K562 (cell line): ENCODE results near the gene APC. TPM values are rescaled to one million over a fixed set of nuclear protein-coding genes. Genes with fewer than 3 reads are reported as not detected.

Experiments
- FOSL1 ChIP-seq: fragments of 200-800 bp; sonication (Bioruptor generic); conservative IDR thresholded peaks from 2 replicates; pipeline ENCODE4 v1.6.1; 2016; ENCODE audit warnings: missing genetic modification characterization, missing compliant biosample characterization
- FOXA1 ChIP-seq: fragments of 450-650 bp; IDR thresholded peaks from 2 replicates; pipeline ENCODE4 v1.6.1; 2016; ENCODE audit warnings: mild to moderate bottlenecking, borderline replicate concordance
- HDGF ChIP-seq: fragments of 450-650 bp; IDR thresholded peaks from 2 replicates; pipeline ENCODE4 v1.6.1; 2016
- HMGN3 ChIP-seq: IDR thresholded peaks from 2 replicates; pipeline ENCODE4 v1.6.1; 2011; ENCODE audit warnings: borderline replicate concordance, low read depth, mild to moderate bottlenecking, mixed read lengths, low read length; ENCODE audit not compliant: insufficient read length; ENCODE audit errors: extremely low read depth
- KDM1A ChIP-seq, 2 experiments: fragments of 450-650 bp; IDR thresholded peaks; 2 replicates each; pipeline ENCODE4 v1.6.1; 2016; ENCODE audit warnings: mild to moderate bottlenecking in 2 of 2
- SP1 ChIP-seq: sonication (generic); formaldehyde crosslinking; IDR thresholded peaks from 2 replicates; pipeline ENCODE4 v1.8.1; 2022; ENCODE audit warnings: mild to moderate bottlenecking, missing genetic modification reagents
- polyA plus RNA-seq, 8 experiments: library from polyadenylated mRNA; depleted of rRNA in 4 of 8; stranded (reverse) in 5 of 8; unstranded in 3 of 8; fragments of >200 nt; fragmentation: Nextera tagmentation in 2 of 8; fragmentation: Illumina TruSeq in 1 of 8; extraction: Ambion mirVana in 2 of 8; extraction: Trizol in 1 of 8; gene quantifications; 2 replicates each; pipeline versions ENCODE4 v1.2.1 to v1.2.3, GENCODE V29; 2011 to 2014; ENCODE audit warnings: inconsistent platforms in 1 of 8, missing spikeins in 1 of 8
- total RNA-seq, 7 experiments: library from RNA; depleted of rRNA in 6 of 7; stranded (reverse); fragments of >200 nt in 6 of 7; fragmentation: Illumina TruSeq in 2 of 7; extraction: Trizol in 2 of 7; gene quantifications; 2 replicates each; pipeline versions ENCODE4 v1.2.1 to v1.2.3, GENCODE V29; 2011 to 2021; ENCODE audit warnings: low replicate concordance in 1 of 7
- TF ChIP-seq, protein P1 (sequence below): sonication (generic); IDR thresholded peaks from 2 replicates; pipeline ENCODE4 v1.6.1; 2016
- TF ChIP-seq, protein P2 (sequence below): fragments of 200-800 bp; sonication (Bioruptor generic); IDR thresholded peaks from 2 replicates; pipeline ENCODE4 v1.6.1; 2017; ENCODE audit warnings: missing genetic modification characterization, missing compliant biosample characterization
- TF ChIP-seq, protein P3 (sequence below): sonication (generic); formaldehyde crosslinking; IDR thresholded peaks from 2 replicates; pipeline ENCODE4 v1.8.1; 2023; ENCODE audit warnings: mild to moderate bottlenecking, missing genetic modification reagents
- TF ChIP-seq, protein P4 (sequence below): sonication (generic); formaldehyde crosslinking; IDR thresholded peaks from 2 replicates; pipeline ENCODE4 v1.8.0; 2022; ENCODE audit warnings: mild to moderate bottlenecking, missing genetic modification reagents
- TF ChIP-seq, protein P5 (sequence below), 3 experiments: fragments of 200-800 bp in 1 of 3; sonication (Bioruptor generic) in 1 of 3; sonication (generic) in 1 of 3; formaldehyde crosslinking in 1 of 3; IDR thresholded peaks; 2 replicates each; pipeline versions ENCODE4 v1.6.1 to v1.8.0; 2016 to 2022; ENCODE audit warnings: mild to moderate bottlenecking in 2 of 3, missing compliant biosample characterization in 2 of 3, missing genetic modification characterization in 2 of 3, missing genetic modification reagents in 1 of 3
- TF ChIP-seq, protein P6 (sequence below), 2 experiments: fragments of 150-350 bp in 1 of 2; IDR thresholded peaks; 2 replicates each; pipeline ENCODE4 v1.6.1; 2012 to 2016; ENCODE audit warnings: low read depth in 2 of 2, low read length in 2 of 2, mild to moderate bottlenecking in 1 of 2, moderate library complexity in 1 of 2
- TF ChIP-seq, protein P7 (sequence below): fragments of 450-650 bp; IDR thresholded peaks from 2 replicates; pipeline ENCODE4 v1.6.1; 2016; ENCODE audit warnings: borderline replicate concordance

Gene APC
- total and polyA plus RNA-seq, 9 of the 15 experiments (the other 6 are each of a cell fraction or from before 2014, with no cell fraction given) = 5.7 to 29.5 (median 15.4) TPM

DNA sequence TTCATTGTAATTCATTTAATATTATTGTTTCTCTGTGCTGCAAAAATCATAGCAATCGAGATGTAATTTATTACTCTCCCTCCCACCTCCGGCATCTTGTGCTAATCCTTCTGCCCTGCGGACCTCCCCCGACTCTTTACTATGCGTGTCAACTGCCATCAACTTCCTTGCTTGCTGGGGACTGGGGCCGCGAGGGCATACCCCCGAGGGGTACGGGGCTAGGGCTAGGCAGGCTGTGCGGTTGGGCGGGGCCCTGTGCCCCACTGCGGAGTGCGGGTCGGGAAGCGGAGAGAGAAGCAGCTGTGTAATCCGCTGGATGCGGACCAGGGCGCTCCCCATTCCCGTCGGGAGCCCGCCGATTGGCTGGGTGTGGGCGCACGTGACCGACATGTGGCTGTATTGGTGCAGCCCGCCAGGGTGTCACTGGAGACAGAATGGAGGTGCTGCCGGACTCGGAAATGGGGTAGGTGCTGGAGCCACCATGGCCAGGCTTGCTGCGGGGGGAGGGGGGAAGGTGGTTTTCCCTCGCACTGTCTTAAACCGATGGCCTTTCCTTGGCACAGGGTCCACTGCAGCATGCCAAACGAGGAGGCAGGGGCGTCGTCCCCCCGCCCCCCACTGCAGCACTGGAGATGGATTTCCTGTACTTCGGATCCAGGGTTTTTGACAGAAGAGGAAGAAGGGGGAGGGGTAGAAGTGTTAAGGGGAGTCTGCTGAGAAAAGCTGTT, at the start of gene APC (continued):
- TF ChIP-seq, protein P1, sequence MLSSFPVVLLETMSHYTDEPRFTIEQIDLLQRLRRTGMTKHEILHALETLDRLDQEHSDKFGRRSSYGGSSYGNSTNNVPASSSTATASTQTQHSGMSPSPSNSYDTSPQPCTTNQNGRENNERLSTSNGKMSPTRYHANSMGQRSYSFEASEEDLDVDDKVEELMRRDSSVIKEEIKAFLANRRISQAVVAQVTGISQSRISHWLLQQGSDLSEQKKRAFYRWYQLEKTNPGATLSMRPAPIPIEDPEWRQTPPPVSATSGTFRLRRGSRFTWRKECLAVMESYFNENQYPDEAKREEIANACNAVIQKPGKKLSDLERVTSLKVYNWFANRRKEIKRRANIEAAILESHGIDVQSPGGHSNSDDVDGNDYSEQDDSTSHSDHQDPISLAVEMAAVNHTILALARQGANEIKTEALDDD = no peak
- TF ChIP-seq FOXA1 (no peak), FOSL1 (tag) (no peak), SP1 (0 out of 2 replicates have a peak, but pooled peaks have one; percentile 62), HDGF (no peak), KDM1A (IDR thresholded peaks at IDR 0.05) (peak; percentile 52 to 71; a peak in 3 of 4 replicates), HMGN3 (peak; percentile 65)
- TF ChIP-seq, protein P2, sequence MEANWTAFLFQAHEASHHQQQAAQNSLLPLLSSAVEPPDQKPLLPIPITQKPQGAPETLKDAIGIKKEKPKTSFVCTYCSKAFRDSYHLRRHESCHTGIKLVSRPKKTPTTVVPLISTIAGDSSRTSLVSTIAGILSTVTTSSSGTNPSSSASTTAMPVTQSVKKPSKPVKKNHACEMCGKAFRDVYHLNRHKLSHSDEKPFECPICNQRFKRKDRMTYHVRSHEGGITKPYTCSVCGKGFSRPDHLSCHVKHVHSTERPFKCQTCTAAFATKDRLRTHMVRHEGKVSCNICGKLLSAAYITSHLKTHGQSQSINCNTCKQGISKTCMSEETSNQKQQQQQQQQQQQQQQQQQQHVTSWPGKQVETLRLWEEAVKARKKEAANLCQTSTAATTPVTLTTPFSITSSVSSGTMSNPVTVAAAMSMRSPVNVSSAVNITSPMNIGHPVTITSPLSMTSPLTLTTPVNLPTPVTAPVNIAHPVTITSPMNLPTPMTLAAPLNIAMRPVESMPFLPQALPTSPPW = peak; percentile 54
- TF ChIP-seq, protein P3, sequence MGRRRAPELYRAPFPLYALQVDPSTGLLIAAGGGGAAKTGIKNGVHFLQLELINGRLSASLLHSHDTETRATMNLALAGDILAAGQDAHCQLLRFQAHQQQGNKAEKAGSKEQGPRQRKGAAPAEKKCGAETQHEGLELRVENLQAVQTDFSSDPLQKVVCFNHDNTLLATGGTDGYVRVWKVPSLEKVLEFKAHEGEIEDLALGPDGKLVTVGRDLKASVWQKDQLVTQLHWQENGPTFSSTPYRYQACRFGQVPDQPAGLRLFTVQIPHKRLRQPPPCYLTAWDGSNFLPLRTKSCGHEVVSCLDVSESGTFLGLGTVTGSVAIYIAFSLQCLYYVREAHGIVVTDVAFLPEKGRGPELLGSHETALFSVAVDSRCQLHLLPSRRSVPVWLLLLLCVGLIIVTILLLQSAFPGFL (CRISPR knock-in tag) = no peak
- TF ChIP-seq, protein P4, sequence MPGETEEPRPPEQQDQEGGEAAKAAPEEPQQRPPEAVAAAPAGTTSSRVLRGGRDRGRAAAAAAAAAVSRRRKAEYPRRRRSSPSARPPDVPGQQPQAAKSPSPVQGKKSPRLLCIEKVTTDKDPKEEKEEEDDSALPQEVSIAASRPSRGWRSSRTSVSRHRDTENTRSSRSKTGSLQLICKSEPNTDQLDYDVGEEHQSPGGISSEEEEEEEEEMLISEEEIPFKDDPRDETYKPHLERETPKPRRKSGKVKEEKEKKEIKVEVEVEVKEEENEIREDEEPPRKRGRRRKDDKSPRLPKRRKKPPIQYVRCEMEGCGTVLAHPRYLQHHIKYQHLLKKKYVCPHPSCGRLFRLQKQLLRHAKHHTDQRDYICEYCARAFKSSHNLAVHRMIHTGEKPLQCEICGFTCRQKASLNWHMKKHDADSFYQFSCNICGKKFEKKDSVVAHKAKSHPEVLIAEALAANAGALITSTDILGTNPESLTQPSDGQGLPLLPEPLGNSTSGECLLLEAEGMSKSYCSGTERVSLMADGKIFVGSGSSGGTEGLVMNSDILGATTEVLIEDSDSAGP (CRISPR knock-in tag) = no peak; the same call in 1 of the 2 replicates
- TF ChIP-seq, protein P5, sequence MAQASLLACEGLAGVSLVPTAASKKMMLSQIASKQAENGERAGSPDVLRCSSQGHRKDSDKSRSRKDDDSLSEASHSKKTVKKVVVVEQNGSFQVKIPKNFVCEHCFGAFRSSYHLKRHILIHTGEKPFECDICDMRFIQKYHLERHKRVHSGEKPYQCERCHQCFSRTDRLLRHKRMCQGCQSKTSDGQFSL (CRISPR knock-in tag; IDR thresholded peaks at IDR 0.05) = peak; percentile 71; the same call in 1 of the 2 replicates
- TF ChIP-seq, protein P5 (tag; IDR thresholded peaks at IDR 0.05) = no peak
- TF ChIP-seq, protein P6, sequence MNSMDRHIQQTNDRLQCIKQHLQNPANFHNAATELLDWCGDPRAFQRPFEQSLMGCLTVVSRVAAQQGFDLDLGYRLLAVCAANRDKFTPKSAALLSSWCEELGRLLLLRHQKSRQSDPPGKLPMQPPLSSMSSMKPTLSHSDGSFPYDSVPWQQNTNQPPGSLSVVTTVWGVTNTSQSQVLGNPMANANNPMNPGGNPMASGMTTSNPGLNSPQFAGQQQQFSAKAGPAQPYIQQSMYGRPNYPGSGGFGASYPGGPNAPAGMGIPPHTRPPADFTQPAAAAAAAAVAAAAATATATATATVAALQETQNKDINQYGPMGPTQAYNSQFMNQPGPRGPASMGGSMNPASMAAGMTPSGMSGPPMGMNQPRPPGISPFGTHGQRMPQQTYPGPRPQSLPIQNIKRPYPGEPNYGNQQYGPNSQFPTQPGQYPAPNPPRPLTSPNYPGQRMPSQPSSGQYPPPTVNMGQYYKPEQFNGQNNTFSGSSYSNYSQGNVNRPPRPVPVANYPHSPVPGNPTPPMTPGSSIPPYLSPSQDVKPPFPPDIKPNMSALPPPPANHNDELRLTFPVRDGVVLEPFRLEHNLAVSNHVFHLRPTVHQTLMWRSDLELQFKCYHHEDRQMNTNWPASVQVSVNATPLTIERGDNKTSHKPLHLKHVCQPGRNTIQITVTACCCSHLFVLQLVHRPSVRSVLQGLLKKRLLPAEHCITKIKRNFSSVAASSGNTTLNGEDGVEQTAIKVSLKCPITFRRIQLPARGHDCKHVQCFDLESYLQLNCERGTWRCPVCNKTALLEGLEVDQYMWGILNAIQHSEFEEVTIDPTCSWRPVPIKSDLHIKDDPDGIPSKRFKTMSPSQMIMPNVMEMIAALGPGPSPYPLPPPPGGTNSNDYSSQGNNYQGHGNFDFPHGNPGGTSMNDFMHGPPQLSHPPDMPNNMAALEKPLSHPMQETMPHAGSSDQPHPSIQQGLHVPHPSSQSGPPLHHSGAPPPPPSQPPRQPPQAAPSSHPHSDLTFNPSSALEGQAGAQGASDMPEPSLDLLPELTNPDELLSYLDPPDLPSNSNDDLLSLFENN (IDR thresholded peaks at IDR 0.05; ENCODE audit: low read depth in 2 of 2, low read length in 2 of 2) = 0 out of 4 replicates have a peak, but pooled peaks of 1 of the 2 experiments have one; percentile 21
- TF ChIP-seq, protein P7, sequence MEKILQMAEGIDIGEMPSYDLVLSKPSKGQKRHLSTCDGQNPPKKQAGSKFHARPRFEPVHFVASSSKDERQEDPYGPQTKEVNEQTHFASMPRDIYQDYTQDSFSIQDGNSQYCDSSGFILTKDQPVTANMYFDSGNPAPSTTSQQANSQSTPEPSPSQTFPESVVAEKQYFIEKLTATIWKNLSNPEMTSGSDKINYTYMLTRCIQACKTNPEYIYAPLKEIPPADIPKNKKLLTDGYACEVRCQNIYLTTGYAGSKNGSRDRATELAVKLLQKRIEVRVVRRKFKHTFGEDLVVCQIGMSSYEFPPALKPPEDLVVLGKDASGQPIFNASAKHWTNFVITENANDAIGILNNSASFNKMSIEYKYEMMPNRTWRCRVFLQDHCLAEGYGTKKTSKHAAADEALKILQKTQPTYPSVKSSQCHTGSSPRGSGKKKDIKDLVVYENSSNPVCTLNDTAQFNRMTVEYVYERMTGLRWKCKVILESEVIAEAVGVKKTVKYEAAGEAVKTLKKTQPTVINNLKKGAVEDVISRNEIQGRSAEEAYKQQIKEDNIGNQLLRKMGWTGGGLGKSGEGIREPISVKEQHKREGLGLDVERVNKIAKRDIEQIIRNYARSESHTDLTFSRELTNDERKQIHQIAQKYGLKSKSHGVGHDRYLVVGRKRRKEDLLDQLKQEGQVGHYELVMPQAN = peak; percentile 82
